ENCODE measurements around the gene DCBLD1. TPM values are rescaled to one million over a fixed set of nuclear protein-coding genes. Genes with fewer than 3 reads are reported as not detected.
"Not testable (repeated sequence)": the region's sequence is repeated elsewhere in the genome, so short reads cannot be mapped to it uniquely, and the experiment has no call there.

The DCBLD1 gene
- total and polyA plus RNA-seq, 2 donors (not counting 3 experiments of a cell fraction or from before 2014, with no cell fraction given), result 30.2 to 44.3 TPM

DNA sequence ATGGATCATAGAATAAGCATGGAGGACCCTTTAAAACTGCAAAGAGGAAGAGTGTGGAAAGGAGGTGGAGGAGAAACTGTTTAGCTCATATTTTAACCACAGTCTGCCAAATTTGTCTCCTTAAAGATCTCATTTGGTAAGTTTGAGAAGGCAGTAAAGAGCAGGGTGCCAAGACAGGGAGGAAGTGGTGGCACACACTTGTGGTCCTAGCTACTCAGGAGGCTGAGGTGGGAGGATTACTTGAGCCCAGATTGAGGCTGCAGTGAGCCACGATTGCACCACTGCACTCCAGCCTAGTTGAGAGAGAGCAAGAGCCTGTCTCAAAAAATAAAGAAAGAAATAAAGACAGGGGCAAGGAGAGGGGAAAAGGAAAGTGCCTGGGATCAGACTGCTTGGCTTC, 16.8 kb upstream of the DCBLD1 start:
- dilution Hi-C loops (cut with MboI; ENCODE audit: extremely low pct_ligation_motif_present, low sequenced_read_pairs), result no loop called here
- ChIA-PET CTCF (interaction anchor here (1.2 to 2.8 kb wide), 4 partner anchors 16 to 90 kb away, joined by 3 to 30 read pairs (median 6); partner anchors contain the start of gene DCBLD1), POLR2A (interaction anchor here (1.1 kb wide), 1 partner anchor 17 kb away, joined by 3 read pairs; the partner anchor contains the start of gene DCBLD1)
- Histone ChIP-seq H3K9ac (replicated peaks; ENCODE audit: extremely low read depth, insufficient read depth, low read length) (no peak overlapping the region), H3K36me3 (ENCODE audit: control insufficient read depth in 2 of 2, extremely low read depth in 1 of 2, insufficient read depth in 2 of 2, low read length in 2 of 2) (no peaks in the 10 kb centered on the region), H3K4me3 (replicated peaks in 1 of 3; ENCODE audit: insufficient read depth in 1 of 3, low read depth in 1 of 3, low read length in 3 of 3) (no peak overlapping the region), H3K4me2 (ENCODE audit: insufficient read depth, low read length) (no peak overlapping the region), H4K20me1 (replicated peaks; ENCODE audit: control insufficient read depth, extremely low read depth, insufficient read depth, low read length) (no peaks in the 10 kb centered on the region), H3K79me2 (ENCODE audit: control insufficient read depth, insufficient read depth, low read length) (no peaks in the 10 kb centered on the region), H3K27me3 (ENCODE audit: control insufficient read depth in 2 of 2, insufficient read depth in 2 of 2, low read length in 2 of 2) (no peaks in the 10 kb centered on the region), H2AFZ (ENCODE audit: low read depth, low read length) (peak overlapping the region; percentile 42), H3K4me1 (ENCODE audit: control insufficient read depth, extremely low read depth, insufficient read depth, low read length) (peaks cover 25% of the 10 kb centered on the region), H3K9me3 (replicated peaks; ENCODE audit: control insufficient read depth, insufficient read depth, low read length) (no peaks in the 10 kb centered on the region), H3K9me1 (replicated peaks; ENCODE audit: control insufficient read depth, extremely low read depth, insufficient read depth, low read length) (no peaks in the 10 kb centered on the region), H3K27ac (ENCODE audit: insufficient read depth, low read depth, low read length) (no peak overlapping the region)
- no peak for TF ChIP-seq FOS (IDR thresholded peaks at IDR 0.05; ENCODE audit: borderline replicate concordance, insufficient read depth, low read length)
- FAIRE-seq, result no peak
- no peak for DNase-seq (ENCODE audit: low read depth, low spot score)
- no TSS peak for BruUV-seq (replicated peaks)
- intact Hi-C loops (cut with micrococcal nuclease), result no loop called here

DNA sequence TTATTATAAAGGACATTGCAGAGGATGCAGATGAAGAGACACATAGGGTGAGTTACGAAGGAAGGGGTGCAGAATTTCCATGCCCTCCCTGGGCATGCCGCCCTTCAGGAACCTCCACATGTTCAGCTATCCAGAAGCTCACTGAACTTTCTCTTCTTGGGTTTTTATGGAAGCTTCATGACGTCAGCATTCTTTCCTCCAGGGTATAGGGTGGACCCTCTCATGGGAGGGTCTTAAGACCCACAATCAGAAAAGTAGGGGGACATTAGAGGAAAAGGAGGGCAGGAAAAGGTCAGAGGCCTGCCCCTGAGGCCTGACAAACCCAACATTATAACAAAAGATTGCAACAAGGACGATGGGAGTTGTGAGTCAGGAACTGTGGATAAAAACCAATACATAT, 14.6 kb upstream of the DCBLD1 start:
- Histone ChIP-seq H3K79me2 (ENCODE audit: control insufficient read depth, insufficient read depth, low read length) (no peaks in the 10 kb centered on the region), H3K9ac (replicated peaks; ENCODE audit: extremely low read depth, insufficient read depth, low read length) (no peak overlapping the region), H3K9me3 (replicated peaks; ENCODE audit: control insufficient read depth, insufficient read depth, low read length) (no peaks in the 10 kb centered on the region), H3K9me1 (replicated peaks; ENCODE audit: control insufficient read depth, extremely low read depth, insufficient read depth, low read length) (no peaks in the 10 kb centered on the region), H4K20me1 (replicated peaks; ENCODE audit: control insufficient read depth, extremely low read depth, insufficient read depth, low read length) (no peaks in the 10 kb centered on the region), H3K27ac (ENCODE audit: insufficient read depth, low read depth, low read length) (no peak overlapping the region), H3K27me3 (ENCODE audit: control insufficient read depth in 2 of 2, insufficient read depth in 2 of 2, low read length in 2 of 2) (no peaks in the 10 kb centered on the region), H3K4me1 (ENCODE audit: control insufficient read depth, extremely low read depth, insufficient read depth, low read length) (peaks cover 25% of the 10 kb centered on the region), H3K4me3 (replicated peaks in 1 of 3; ENCODE audit: insufficient read depth in 1 of 3, low read depth in 1 of 3, low read length in 3 of 3) (no peak overlapping the region), H2AFZ (ENCODE audit: low read depth, low read length) (no peak overlapping the region), H3K36me3 (ENCODE audit: control insufficient read depth in 2 of 2, extremely low read depth in 1 of 2, insufficient read depth in 2 of 2, low read length in 2 of 2) (no peaks in the 10 kb centered on the region), H3K4me2 (ENCODE audit: insufficient read depth, low read length) (no peak overlapping the region)
- intact Hi-C loops (cut with micrococcal nuclease) (no loop called here), dilution Hi-C loops (cut with MboI; ENCODE audit: extremely low pct_ligation_motif_present, low sequenced_read_pairs) (no loop called here)
- BruUV-seq (replicated peaks), result no TSS peak
- ChIA-PET CTCF (interaction anchor here (1.1 kb wide), 1 partner anchor 15 kb away, joined by 3 read pairs; no protein-coding TSS in a partner anchor), POLR2A (no interaction called here)
- DNase-seq (ENCODE audit: low read depth, low spot score), result no peak
- FAIRE-seq, result no peak
- TF ChIP-seq POLR2A (IDR thresholded peaks at IDR 0.05; ENCODE audit: low read depth, low read length) (no peak), GATA2 (IDR thresholded peaks at IDR 0.05; ENCODE audit: insufficient read depth, insufficient read length, low read depth, low read length) (no peak), FOS (IDR thresholded peaks at IDR 0.05; ENCODE audit: borderline replicate concordance, insufficient read depth, low read length) (no peak), POLR2AphosphoS5 (IDR thresholded peaks at IDR 0.05; ENCODE audit: insufficient read depth, low read depth, low read length) (no peak), MYC (IDR thresholded peaks at IDR 0.05; ENCODE audit: low read depth, low read length) (no peak), EZH2 (IDR thresholded peaks at IDR 0.05; ENCODE audit: borderline replicate concordance, low read depth, low read length, severe bottlenecking) (no peak), JUN (IDR thresholded peaks at IDR 0.05; ENCODE audit: borderline replicate concordance, insufficient read depth, insufficient read length, low read depth) (no peak)
- TF ChIP-seq, protein P1, sequence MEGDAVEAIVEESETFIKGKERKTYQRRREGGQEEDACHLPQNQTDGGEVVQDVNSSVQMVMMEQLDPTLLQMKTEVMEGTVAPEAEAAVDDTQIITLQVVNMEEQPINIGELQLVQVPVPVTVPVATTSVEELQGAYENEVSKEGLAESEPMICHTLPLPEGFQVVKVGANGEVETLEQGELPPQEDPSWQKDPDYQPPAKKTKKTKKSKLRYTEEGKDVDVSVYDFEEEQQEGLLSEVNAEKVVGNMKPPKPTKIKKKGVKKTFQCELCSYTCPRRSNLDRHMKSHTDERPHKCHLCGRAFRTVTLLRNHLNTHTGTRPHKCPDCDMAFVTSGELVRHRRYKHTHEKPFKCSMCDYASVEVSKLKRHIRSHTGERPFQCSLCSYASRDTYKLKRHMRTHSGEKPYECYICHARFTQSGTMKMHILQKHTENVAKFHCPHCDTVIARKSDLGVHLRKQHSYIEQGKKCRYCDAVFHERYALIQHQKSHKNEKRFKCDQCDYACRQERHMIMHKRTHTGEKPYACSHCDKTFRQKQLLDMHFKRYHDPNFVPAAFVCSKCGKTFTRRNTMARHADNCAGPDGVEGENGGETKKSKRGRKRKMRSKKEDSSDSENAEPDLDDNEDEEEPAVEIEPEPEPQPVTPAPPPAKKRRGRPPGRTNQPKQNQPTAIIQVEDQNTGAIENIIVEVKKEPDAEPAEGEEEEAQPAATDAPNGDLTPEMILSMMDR (IDR thresholded peaks at IDR 0.05; ENCODE audit: extremely low read depth in 1 of 2, insufficient read depth in 1 of 2, low read depth in 1 of 2, low read length in 2 of 2), result no peak
- TF ChIP-seq, protein P2, sequence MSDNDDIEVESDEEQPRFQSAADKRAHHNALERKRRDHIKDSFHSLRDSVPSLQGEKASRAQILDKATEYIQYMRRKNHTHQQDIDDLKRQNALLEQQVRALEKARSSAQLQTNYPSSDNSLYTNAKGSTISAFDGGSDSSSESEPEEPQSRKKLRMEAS (IDR thresholded peaks at IDR 0.05; ENCODE audit: insufficient read depth, insufficient read length), result no peak

DNA sequence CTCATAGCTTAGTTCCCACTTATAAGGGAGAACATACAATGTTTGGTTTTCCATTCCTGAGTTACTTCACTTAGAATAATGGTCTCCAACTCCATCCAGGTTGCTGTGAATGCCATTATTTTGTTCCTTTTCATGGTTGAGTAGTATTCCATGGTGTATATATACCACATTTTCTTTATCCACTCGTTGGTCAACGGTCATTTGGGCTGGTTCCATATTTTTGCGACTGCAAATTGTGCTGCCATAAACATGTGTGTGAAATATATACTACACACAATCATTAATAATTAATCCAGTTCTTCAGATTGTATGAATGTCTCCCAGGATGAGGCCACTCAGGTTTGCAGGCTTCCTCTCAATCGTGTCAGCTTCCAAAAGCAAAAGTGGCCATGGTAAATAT, 13.9 kb upstream of the DCBLD1 start:
- intact Hi-C loops (cut with micrococcal nuclease); H3K27me3 ChIP-seq (ENCODE audit: control insufficient read depth in 2 of 2, insufficient read depth in 2 of 2, low read length in 2 of 2); H3K79me2 ChIP-seq (ENCODE audit: control insufficient read depth, insufficient read depth, low read length); H3K9ac ChIP-seq (replicated peaks; ENCODE audit: extremely low read depth, insufficient read depth, low read length); H3K4me2 ChIP-seq (ENCODE audit: insufficient read depth, low read length); H3K9me1 ChIP-seq (replicated peaks; ENCODE audit: control insufficient read depth, extremely low read depth, insufficient read depth, low read length); dilution Hi-C loops (cut with MboI; ENCODE audit: extremely low pct_ligation_motif_present, low sequenced_read_pairs); DNase-seq (ENCODE audit: low read depth, low spot score); H2AFZ ChIP-seq (ENCODE audit: low read depth, low read length); H3K4me3 ChIP-seq (replicated peaks in 1 of 3; ENCODE audit: insufficient read depth in 1 of 3, low read depth in 1 of 3, low read length in 3 of 3); H3K9me3 ChIP-seq (replicated peaks; ENCODE audit: control insufficient read depth, insufficient read depth, low read length); BruUV-seq (replicated peaks); FAIRE-seq; H4K20me1 ChIP-seq (replicated peaks; ENCODE audit: control insufficient read depth, extremely low read depth, insufficient read depth, low read length); POLR2A ChIA-PET; H3K27ac ChIP-seq (ENCODE audit: insufficient read depth, low read depth, low read length); H3K36me3 ChIP-seq (ENCODE audit: control insufficient read depth in 2 of 2, extremely low read depth in 1 of 2, insufficient read depth in 2 of 2, low read length in 2 of 2): not testable (repeated sequence)
- CTCF ChIA-PET, result interaction anchor here (1.1 kb wide), 1 partner anchor 19 kb away, joined by 6 read pairs; no protein-coding TSS in a partner anchor
- H3K4me1 ChIP-seq (ENCODE audit: control insufficient read depth, extremely low read depth, insufficient read depth, low read length), result peaks cover 23% of the 10 kb centered on the region

Measured in endothelial cell of umbilical vein (primary cell).